AG04449 (cell line): ENCODE data around the gene HSBP1.

Experiments used
- CTCF ChIA-PET: fragments of 350-600 bp; formaldehyde crosslinking; extraction: SDS; loops from one replicate; lab custom pipeline; 2021; ENCODE audit warnings: antibody characterized with exemption; lab: Yijun Ruan, JAX
- POLR2A ChIA-PET: fragments of 400-600, 350-600 bp; formaldehyde crosslinking; extraction: SDS; loops from one replicate; lab custom pipeline; 2020; ENCODE audit warnings: antibody characterized with exemption, inconsistent platforms; lab: Yijun Ruan, JAX
- DNase-seq: peaks from one replicate; pipeline ENCODE4 v3.0.0-alpha.2; 2010; ENCODE audit warnings: low read depth, low spot score
- H3K4me3 ChIP-seq: 2 replicates; pipeline ENCODE4 v1.5.1; 2011; ENCODE audit warnings: low read depth, mild to moderate bottlenecking, control low read depth, low read length
- TF ChIP-seq, protein P1 (sequence below): IDR thresholded peaks from one replicate; pipeline ENCODE4 v1.5.1; 2011; ENCODE audit warnings: mild to moderate bottlenecking, moderate library complexity, low read length, control low read depth, inconsistent platforms; ENCODE audit not compliant: insufficient read depth; ENCODE audit errors: missing control alignments

The HSBP1 gene

GRCh38 chr16:83814659-83814985, 6.8 kb downstream of the HSBP1 start:
- TF ChIP-seq, protein P1, sequence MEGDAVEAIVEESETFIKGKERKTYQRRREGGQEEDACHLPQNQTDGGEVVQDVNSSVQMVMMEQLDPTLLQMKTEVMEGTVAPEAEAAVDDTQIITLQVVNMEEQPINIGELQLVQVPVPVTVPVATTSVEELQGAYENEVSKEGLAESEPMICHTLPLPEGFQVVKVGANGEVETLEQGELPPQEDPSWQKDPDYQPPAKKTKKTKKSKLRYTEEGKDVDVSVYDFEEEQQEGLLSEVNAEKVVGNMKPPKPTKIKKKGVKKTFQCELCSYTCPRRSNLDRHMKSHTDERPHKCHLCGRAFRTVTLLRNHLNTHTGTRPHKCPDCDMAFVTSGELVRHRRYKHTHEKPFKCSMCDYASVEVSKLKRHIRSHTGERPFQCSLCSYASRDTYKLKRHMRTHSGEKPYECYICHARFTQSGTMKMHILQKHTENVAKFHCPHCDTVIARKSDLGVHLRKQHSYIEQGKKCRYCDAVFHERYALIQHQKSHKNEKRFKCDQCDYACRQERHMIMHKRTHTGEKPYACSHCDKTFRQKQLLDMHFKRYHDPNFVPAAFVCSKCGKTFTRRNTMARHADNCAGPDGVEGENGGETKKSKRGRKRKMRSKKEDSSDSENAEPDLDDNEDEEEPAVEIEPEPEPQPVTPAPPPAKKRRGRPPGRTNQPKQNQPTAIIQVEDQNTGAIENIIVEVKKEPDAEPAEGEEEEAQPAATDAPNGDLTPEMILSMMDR: no peak
- no peak overlapping the region for H3K4me3 ChIP-seq
- ChIA-PET POLR2A (no interaction called here), CTCF (interaction anchor here (0.7 to 5.1 kb wide), 3 partner anchors 8 to 28 kb away, joined by 3 to 48 read pairs (median 4); no protein-coding TSS in a partner anchor)
- DNase-seq: no peak

GRCh38 chr16:83817022-83817421, 9.2 kb downstream of the HSBP1 start:
- POLR2A ChIA-PET: no interaction called here
- DNase-seq: no peak
- no peak overlapping the region for H3K4me3 ChIP-seq
- TF ChIP-seq, protein P1: no peak
- CTCF ChIA-PET: interaction anchor here (5.1 kb wide), 1 partner anchor 9 kb away, joined by 48 read pairs; no protein-coding TSS in a partner anchor

GRCh38 chr16:83818276-83818675, 10.5 kb downstream of the HSBP1 start:
- no peak for DNase-seq
- ChIA-PET CTCF (no interaction called here), POLR2A (no interaction called here)
- TF ChIP-seq, protein P1: no peak
- H3K4me3 ChIP-seq: no peak overlapping the region

DNA sequence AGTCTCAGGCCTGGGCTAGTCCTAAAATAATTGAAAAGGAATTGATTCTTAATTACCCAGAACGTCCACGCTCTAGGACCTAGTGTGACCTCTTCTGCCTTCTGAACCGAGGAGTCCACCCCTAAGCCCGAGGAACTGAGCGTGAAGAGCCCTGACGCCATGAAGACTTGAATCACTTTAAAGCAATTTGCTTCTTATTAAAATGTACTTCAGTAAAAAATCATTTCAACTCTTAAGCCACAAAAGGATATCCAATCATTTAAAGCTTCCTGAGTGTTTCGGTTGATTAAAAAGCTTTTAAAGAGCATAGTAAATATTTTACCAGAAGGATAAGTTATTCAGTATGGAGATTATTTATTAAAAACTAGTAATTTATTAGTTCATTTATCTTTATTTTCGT, 11.6 kb downstream of the HSBP1 start:
- ChIA-PET CTCF (no interaction called here), POLR2A (no interaction called here)

DNA sequence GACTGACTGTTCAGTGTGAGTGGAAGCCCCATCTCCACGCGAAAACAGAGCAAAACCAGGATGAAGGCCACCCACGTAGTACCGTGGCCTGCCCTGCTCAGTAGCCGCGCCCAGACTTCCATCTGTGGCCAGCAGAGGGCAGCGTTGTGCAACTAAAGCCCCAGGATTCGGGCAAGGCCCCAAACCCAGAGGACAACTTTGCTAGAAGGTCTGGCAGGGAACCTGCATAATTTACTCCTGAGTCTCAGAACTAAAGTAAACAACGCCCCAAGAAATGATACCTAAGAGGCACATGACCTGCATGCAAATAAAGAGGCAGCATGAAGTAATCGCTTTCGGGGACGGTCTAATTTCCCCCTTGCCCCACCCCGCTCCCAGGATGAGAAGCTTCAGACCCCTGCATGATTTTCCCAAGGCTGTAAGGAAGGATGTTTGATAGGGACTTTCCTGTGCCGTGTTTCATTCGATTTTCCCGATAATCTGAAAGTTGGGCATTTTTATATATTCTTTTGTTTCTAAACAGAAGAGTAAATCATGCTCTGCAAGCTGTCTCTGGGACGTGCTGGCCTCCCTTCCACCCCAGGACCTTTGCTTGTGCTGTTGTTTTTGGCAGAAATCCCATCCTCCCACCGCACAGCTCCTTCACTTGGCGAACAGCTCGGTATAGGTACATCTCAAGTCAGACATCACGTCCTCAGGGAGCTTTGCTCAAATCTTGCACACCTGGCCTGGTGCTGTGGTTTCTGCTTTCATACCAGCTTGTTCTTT, 18.6 kb downstream of the HSBP1 start:
- TF ChIP-seq, protein P1: peak; percentile 94
- H3K4me3 ChIP-seq: no peak overlapping the region
- POLR2A ChIA-PET: no interaction called here
- no peak for DNase-seq
- CTCF ChIA-PET: interaction anchor here (0.6 to 4.8 kb wide), 30 partner anchors 9 to 378 kb away, joined by 3 to 48 read pairs (median 4); no protein-coding TSS in a partner anchor

More for the DNA sequence above, 11.6 kb downstream of the HSBP1 start:
- H3K4me3 ChIP-seq: no peak overlapping the region
- TF ChIP-seq, protein P1: no peak
- no peak for DNase-seq

DNA sequence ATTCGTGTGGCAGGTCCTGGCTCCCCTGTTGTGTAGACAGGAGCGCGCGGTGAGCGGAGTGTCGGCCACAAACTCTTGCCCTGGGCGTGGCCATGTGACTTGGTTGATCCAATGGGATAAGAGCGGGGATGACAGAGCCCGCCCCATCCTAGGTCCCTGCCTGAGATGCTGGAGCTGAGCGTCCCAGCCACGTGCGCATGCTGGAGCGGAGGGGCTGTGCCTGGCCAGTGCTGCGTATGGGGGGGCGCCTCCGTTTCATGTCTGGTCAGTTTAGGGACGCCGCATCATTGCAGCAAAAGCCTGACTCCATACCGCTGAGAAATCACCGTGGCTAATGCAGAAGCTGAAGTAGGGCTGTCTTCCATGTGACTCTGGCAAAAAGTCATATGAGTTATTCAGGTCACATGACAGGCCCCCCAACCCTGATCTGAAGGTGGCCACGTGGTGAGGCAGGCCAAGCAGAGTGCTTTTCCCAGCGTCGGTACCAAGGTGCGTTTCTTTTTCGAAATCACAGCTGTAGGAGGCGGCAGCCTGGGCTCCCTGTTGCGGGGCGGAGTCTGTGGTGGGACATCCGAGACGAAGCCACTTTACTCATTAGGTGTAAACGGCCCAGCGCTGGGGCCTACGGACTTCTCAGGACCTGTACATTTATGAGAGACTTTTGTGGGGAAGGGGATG, 22.5 kb downstream of the HSBP1 start:
- H3K4me3 ChIP-seq: no peak overlapping the region
- DNase-seq: no peak
- ChIA-PET POLR2A (no interaction called here), CTCF (no interaction called here)
- TF ChIP-seq, protein P1: no peak
